Measurements from ENCODE around the gene RALB.

DNA sequence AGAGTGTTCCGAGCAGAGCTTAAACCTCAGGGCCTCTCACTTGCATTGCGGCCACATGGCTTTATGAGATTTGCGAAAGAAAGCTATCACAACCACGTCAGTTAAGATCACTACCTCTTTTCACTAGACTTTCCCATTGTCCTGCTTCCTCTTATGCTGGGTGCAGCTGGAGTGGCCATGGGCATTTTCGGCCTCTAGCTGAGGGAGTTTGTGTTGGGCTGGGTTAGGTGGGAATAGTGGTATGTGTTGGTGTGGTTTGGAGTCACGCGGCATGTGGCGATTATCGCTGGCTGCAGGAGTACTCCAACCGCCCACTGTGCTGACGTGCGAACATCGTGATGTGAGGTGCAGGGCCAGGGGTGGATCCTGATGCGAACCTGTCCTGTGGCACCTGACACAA is 27.1 kb downstream of the RALB start:
- TF ChIP-seq, protein P1, sequence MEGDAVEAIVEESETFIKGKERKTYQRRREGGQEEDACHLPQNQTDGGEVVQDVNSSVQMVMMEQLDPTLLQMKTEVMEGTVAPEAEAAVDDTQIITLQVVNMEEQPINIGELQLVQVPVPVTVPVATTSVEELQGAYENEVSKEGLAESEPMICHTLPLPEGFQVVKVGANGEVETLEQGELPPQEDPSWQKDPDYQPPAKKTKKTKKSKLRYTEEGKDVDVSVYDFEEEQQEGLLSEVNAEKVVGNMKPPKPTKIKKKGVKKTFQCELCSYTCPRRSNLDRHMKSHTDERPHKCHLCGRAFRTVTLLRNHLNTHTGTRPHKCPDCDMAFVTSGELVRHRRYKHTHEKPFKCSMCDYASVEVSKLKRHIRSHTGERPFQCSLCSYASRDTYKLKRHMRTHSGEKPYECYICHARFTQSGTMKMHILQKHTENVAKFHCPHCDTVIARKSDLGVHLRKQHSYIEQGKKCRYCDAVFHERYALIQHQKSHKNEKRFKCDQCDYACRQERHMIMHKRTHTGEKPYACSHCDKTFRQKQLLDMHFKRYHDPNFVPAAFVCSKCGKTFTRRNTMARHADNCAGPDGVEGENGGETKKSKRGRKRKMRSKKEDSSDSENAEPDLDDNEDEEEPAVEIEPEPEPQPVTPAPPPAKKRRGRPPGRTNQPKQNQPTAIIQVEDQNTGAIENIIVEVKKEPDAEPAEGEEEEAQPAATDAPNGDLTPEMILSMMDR (IDR thresholded peaks at IDR 0.05; ENCODE audit: low read depth, low read length, poor library complexity, severe bottlenecking): no peak
- TF ChIP-seq EZH2phosphoT487 (IDR thresholded peaks at IDR 0.05; ENCODE audit: borderline replicate concordance, low read length): no peak
